ENCODE results near the gene KCTD17.

Gene KCTD17

DNA sequence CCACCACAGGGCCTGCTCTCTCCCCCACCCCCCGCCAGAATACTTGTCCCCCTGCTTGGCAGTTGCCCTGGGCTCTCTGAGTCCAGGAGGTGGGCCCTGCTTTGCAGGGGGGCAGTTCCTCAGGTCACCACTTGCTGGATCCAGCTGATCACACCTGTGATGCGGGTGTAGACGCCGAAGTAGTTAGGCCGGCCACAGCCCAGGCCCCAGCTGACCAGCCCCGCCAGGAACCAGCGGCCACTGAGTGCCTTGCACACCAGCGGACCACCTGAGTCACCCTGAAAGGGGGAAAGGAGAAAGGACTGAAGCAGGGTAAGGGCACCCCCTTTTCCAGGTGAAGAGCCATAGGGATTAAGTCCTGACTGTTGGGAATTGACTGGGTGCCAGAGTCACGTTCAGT, 14.4 kb downstream of the KCTD17 start:
- H3K27me3 ChIP-seq (ENCODE audit: insufficient read depth, poor library complexity, severe bottlenecking), result peaks cover 19% of the 10 kb centered on the region
- TF ChIP-seq SPI1 (IDR thresholded peaks at IDR 0.05; ENCODE audit: borderline replicate concordance, low read depth) (no peak), GABPA (IDR thresholded peaks at IDR 0.05; ENCODE audit: low read depth) (no peak)
- TF ChIP-seq, protein P1, sequence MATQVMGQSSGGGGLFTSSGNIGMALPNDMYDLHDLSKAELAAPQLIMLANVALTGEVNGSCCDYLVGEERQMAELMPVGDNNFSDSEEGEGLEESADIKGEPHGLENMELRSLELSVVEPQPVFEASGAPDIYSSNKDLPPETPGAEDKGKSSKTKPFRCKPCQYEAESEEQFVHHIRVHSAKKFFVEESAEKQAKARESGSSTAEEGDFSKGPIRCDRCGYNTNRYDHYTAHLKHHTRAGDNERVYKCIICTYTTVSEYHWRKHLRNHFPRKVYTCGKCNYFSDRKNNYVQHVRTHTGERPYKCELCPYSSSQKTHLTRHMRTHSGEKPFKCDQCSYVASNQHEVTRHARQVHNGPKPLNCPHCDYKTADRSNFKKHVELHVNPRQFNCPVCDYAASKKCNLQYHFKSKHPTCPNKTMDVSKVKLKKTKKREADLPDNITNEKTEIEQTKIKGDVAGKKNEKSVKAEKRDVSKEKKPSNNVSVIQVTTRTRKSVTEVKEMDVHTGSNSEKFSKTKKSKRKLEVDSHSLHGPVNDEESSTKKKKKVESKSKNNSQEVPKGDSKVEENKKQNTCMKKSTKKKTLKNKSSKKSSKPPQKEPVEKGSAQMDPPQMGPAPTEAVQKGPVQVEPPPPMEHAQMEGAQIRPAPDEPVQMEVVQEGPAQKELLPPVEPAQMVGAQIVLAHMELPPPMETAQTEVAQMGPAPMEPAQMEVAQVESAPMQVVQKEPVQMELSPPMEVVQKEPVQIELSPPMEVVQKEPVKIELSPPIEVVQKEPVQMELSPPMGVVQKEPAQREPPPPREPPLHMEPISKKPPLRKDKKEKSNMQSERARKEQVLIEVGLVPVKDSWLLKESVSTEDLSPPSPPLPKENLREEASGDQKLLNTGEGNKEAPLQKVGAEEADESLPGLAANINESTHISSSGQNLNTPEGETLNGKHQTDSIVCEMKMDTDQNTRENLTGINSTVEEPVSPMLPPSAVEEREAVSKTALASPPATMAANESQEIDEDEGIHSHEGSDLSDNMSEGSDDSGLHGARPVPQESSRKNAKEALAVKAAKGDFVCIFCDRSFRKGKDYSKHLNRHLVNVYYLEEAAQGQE (IDR thresholded peaks at IDR 0.05; ENCODE audit: insufficient replicate concordance, low read depth), result no peak
- TF ChIP-seq, protein P2, sequence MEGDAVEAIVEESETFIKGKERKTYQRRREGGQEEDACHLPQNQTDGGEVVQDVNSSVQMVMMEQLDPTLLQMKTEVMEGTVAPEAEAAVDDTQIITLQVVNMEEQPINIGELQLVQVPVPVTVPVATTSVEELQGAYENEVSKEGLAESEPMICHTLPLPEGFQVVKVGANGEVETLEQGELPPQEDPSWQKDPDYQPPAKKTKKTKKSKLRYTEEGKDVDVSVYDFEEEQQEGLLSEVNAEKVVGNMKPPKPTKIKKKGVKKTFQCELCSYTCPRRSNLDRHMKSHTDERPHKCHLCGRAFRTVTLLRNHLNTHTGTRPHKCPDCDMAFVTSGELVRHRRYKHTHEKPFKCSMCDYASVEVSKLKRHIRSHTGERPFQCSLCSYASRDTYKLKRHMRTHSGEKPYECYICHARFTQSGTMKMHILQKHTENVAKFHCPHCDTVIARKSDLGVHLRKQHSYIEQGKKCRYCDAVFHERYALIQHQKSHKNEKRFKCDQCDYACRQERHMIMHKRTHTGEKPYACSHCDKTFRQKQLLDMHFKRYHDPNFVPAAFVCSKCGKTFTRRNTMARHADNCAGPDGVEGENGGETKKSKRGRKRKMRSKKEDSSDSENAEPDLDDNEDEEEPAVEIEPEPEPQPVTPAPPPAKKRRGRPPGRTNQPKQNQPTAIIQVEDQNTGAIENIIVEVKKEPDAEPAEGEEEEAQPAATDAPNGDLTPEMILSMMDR (IDR thresholded peaks at IDR 0.05; ENCODE audit: insufficient read depth, low read length), result no peak
- no peak for DNase-seq (ENCODE audit: low read depth in 1 of 2, low spot score in 1 of 2)
- no peak overlapping the region for H3K4me3 ChIP-seq (replicated peaks; ENCODE audit: insufficient read depth, low read length)
- no peak overlapping the region for H3K27ac ChIP-seq (replicated peaks)

DNA sequence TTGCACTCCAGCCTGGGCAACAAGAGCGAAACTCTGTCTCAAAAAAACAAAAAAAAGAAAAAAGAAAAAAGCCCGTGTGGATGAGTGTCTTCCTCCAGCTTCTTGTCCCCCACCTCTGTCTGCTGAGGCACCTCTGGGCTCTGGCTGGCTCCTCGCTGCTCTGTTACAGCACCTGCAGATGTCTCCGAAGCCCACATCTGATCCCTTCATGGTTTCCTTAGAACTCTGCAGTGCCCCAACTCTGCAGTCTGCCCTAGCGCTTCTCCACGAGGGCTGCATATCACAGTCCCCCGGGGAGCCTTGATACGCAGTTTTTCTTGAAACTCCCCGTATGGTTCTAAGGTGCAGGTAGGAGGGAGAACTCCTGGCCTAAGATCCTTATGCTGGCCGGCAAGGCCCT, 15.9 kb downstream of the KCTD17 start:
- TF ChIP-seq GABPA (IDR thresholded peaks at IDR 0.05; ENCODE audit: low read depth) (no peak), SPI1 (IDR thresholded peaks at IDR 0.05; ENCODE audit: borderline replicate concordance, low read depth) (no peak), POLR2AphosphoS5 (IDR thresholded peaks at IDR 0.05; ENCODE audit: low read depth) (no peak)
- TF ChIP-seq, protein P2 (IDR thresholded peaks at IDR 0.05; ENCODE audit: insufficient read depth, low read length), result no peak
- TF ChIP-seq, protein P1 (IDR thresholded peaks at IDR 0.05; ENCODE audit: insufficient replicate concordance, low read depth), result no peak
- Histone ChIP-seq H3K27me3 (ENCODE audit: insufficient read depth, poor library complexity, severe bottlenecking) (peaks cover 12% of the 10 kb centered on the region), H3K27ac (replicated peaks) (no peak overlapping the region), H3K4me3 (replicated peaks; ENCODE audit: insufficient read depth, low read length) (no peak overlapping the region)
- no peak for DNase-seq (ENCODE audit: low read depth in 1 of 2, low spot score in 1 of 2)

DNA sequence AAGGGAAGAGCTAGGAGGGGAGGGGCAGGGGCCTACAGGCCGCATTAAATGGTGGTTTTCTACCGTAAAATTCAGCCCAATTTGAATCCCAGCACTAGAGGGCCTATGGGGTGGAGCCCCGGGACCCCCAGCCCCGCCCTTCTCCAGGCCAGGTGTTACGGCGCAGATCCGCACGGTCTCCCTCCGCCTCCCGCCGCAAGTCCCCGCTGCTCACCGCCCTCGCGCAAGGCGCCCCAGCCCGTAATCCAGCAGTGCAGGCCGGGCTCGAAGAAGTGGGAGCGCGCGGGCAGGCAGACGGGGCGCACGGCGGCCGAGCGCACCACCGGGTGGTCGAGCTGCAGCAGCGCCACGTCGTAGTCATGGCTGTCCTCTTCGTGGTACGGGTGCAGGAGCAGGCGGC, 17.3 kb downstream of the KCTD17 start:
- no peak for DNase-seq (ENCODE audit: low read depth in 1 of 2, low spot score in 1 of 2)
- Histone ChIP-seq H3K27me3 (ENCODE audit: insufficient read depth, poor library complexity, severe bottlenecking) (peaks cover 8% of the 10 kb centered on the region), H3K4me3 (replicated peaks; ENCODE audit: insufficient read depth, low read length) (no peak overlapping the region)

More for the DNA sequence above, 17.3 kb downstream of the KCTD17 start:
- TF ChIP-seq POLR2AphosphoS5 (IDR thresholded peaks at IDR 0.05; ENCODE audit: low read depth) (no peak), GABPA (IDR thresholded peaks at IDR 0.05; ENCODE audit: low read depth) (no peak), SPI1 (IDR thresholded peaks at IDR 0.05; ENCODE audit: borderline replicate concordance, low read depth) (no peak)
- TF ChIP-seq, protein P2 (IDR thresholded peaks at IDR 0.05; ENCODE audit: insufficient read depth, low read length), result no peak
- TF ChIP-seq, protein P1 (IDR thresholded peaks at IDR 0.05; ENCODE audit: insufficient replicate concordance, low read depth), result no peak
- no peak overlapping the region for H3K27ac ChIP-seq (replicated peaks)

Measured in HL-60 (cell line).